Breast epithelium (tissue), 4 donors: ENCODE data around the gene DYSF. TPM values are rescaled to one million over a fixed set of nuclear protein-coding genes. Genes with fewer than 3 reads are reported as not detected.
"Not testable (repeated sequence)": the region's sequence is repeated elsewhere in the genome, so short reads cannot be mapped to it uniquely, and the experiment has no call there.

Source experiments
- DNase-seq, 2 donors: peaks; one replicate each; pipeline ENCODE4 v3.0.0-alpha.2; 2019; ENCODE audit warnings: low spot score in 2 of 2
- H3K27ac ChIP-seq, 2 donors: fragments of 200-600 bp; sonication (generic) in 1 of 2; one replicate each; pipeline ENCODE4 v1.5.1; 2016 to 2019; ENCODE audit warnings: mild to moderate bottlenecking in 1 of 2
- H3K27me3 ChIP-seq, 2 donors: fragments of 200-600 bp; sonication (generic) in 1 of 2; one replicate each; pipeline versions ENCODE4 v1.5.1 to v1.6.0; 2017 to 2019; ENCODE audit warnings: control low read depth in 1 of 2, mild to moderate bottlenecking in 1 of 2
- H3K36me3 ChIP-seq: fragments of 200-600 bp; one replicate; pipeline ENCODE4 v1.5.1; 2019
- H3K4me1 ChIP-seq, 2 donors: fragments of 200-600 bp; sonication (generic); one replicate each; pipeline ENCODE4 v1.5.1; 2016 to 2019; ENCODE audit warnings: control low read depth in 1 of 2
- H3K4me3 ChIP-seq, 3 donors: fragments of 200-600 bp; sonication (generic); 1 replicate in 2 of 3; 2 replicates in 1 of 3; pipeline ENCODE4 v1.5.1; 2016 to 2019; ENCODE audit warnings: mild to moderate bottlenecking in 3 of 3, moderate library complexity in 2 of 3
- H3K9me3 ChIP-seq, 2 donors: fragments of 200-600 bp; sonication (generic) in 1 of 2; one replicate each; pipeline ENCODE4 v1.5.1; 2016 to 2019; ENCODE audit warnings: control low read depth in 1 of 2
- CTCF ChIP-seq, 3 donors: fragments of 450-650 bp; IDR thresholded peaks; one replicate each; pipeline ENCODE4 v1.5.1; 2016 to 2017; ENCODE audit warnings: antibody characterized with exemption in 3 of 3, mild to moderate bottlenecking in 3 of 3, moderate library complexity in 3 of 3
- POLR2A ChIP-seq: fragments of 450-650 bp; IDR thresholded peaks from one replicate; pipeline ENCODE4 v1.6.1; 2016; ENCODE audit warnings: antibody characterized with exemption, mild to moderate bottlenecking, moderate library complexity
- POLR2AphosphoS5 ChIP-seq, 3 donors: sonication (generic); formaldehyde crosslinking; IDR thresholded peaks; one replicate each; pipeline ENCODE4 v1.6.1; 2017; ENCODE audit warnings: antibody characterized with exemption in 3 of 3
- intact Hi-C: fragments of 100-400 bp; cut with DNase I; formaldehyde crosslinking; loops from one replicate; pipeline ENCODE4 v1.15.1; 2023; ENCODE audit warnings: low total_unique reads
- total RNA-seq, 3 donors: library from RNA; depleted of rRNA; stranded (reverse); fragments of >200 nt; gene quantifications; one replicate each; pipeline ENCODE4 v1.1.0, GENCODE V29; 2016

Gene DYSF
- 10 to 100 TPM in 1 of 3 donors, 1 to 10 TPM in 2; 3.0 to 15.7 (median 4.8) TPM for total RNA-seq

- peaks cover 0 to 10% of the 10 kb centered on the region in 2 donors for H3K4me1 ChIP-seq
- no peaks in the 10 kb centered on the region for H3K9me3 ChIP-seq
- intact Hi-C loops, result no loop called here
- peaks cover 0 to 20% of the 10 kb centered on the region in 2 donors for H3K27me3 ChIP-seq
- DNase-seq, result no peak
- H3K27ac ChIP-seq, result peak within 1 kb of the TSS in 1 of 2 donors; percentile 3
- no peaks in the 10 kb centered on the region for H3K36me3 ChIP-seq
- H3K4me3 ChIP-seq, result peak within 1 kb of the TSS; percentile 49 to 69 (median 50)
- no peak for TF ChIP-seq CTCF (IDR thresholded peaks at IDR 0.05)
- no peak for TF ChIP-seq POLR2A
- no peak for TF ChIP-seq POLR2AphosphoS5 (IDR thresholded peaks at IDR 0.05)
Observed at GRCh38 chr2:71453404-71454220, at the start of gene DYSF. Gene DYSF, plus strand, starts transcription at chr2:71453561.

- H3K27ac ChIP-seq, result no peak overlapping the region
- no peak for TF ChIP-seq CTCF (IDR thresholded peaks at IDR 0.05)
- no peak for TF ChIP-seq POLR2A
- TF ChIP-seq POLR2AphosphoS5 (IDR thresholded peaks at IDR 0.05), result no peak
Observed at GRCh38 chr2:71409611-71410010, 43.8 kb upstream of the DYSF start.

GRCh38 chr2:71410696-71411095 is 42.7 kb upstream of the DYSF start:
- no peaks in the 10 kb centered on the region for H3K4me1 ChIP-seq
- H3K36me3 ChIP-seq, result peaks cover 8% of the 10 kb centered on the region
- H3K4me3 ChIP-seq, result no peak overlapping the region
- H3K27ac ChIP-seq, result no peak overlapping the region
- TF ChIP-seq POLR2AphosphoS5 (IDR thresholded peaks at IDR 0.05) (no peak), POLR2A (no peak), CTCF (IDR thresholded peaks at IDR 0.05) (no peak)
- no peaks in the 10 kb centered on the region for H3K9me3 ChIP-seq
- intact Hi-C loops, result no loop called here
- no peaks in the 10 kb centered on the region for H3K27me3 ChIP-seq
- DNase-seq, result no peak

More at GRCh38 chr2:71409611-71410010, 43.8 kb upstream of the DYSF start:
- H3K4me3 ChIP-seq, result no peak overlapping the region
- intact Hi-C loops, result no loop called here
- H3K36me3 ChIP-seq, result peaks cover 8% of the 10 kb centered on the region
- H3K4me1 ChIP-seq, result no peaks in the 10 kb centered on the region
- H3K9me3 ChIP-seq, result no peaks in the 10 kb centered on the region
- no peaks in the 10 kb centered on the region for H3K27me3 ChIP-seq
- DNase-seq, result no peak

- peak overlapping the region in 2 of 3 donors; percentile 37 to 58 for H3K4me3 ChIP-seq
- H3K4me1 ChIP-seq, H3K27me3 ChIP-seq, intact Hi-C loops, H3K9me3 ChIP-seq, DNase-seq, H3K36me3 ChIP-seq: not testable (repeated sequence)
- peak overlapping the region in 1 of 2 donors; percentile 74 for H3K27ac ChIP-seq
Observed at GRCh38 chr2:71416866-71417265, 36.5 kb upstream of the DYSF start.

- peak overlapping the region in 2 of 3 donors; percentile 37 to 58 for H3K4me3 ChIP-seq
- no peaks in the 10 kb centered on the region for H3K36me3 ChIP-seq
- H3K27ac ChIP-seq, result peak overlapping the region; percentile 29 to 74
- intact Hi-C loops, result no loop called here
- no peaks in the 10 kb centered on the region for H3K4me1 ChIP-seq
- H3K9me3 ChIP-seq, result no peaks in the 10 kb centered on the region
- no peaks in the 10 kb centered on the region for H3K27me3 ChIP-seq
- no peak for DNase-seq
- no peak for TF ChIP-seq POLR2AphosphoS5 (IDR thresholded peaks at IDR 0.05)
- TF ChIP-seq CTCF (IDR thresholded peaks at IDR 0.05), result no peak
- no peak for TF ChIP-seq POLR2A
Observed at GRCh38 chr2:71417300-71418202, 35.8 kb upstream of the DYSF start.
